T-helper 17 cell (primary cell): Measurements from ENCODE around the gene ZDHHC13. TPM values are rescaled to one million over a fixed set of nuclear protein-coding genes. Genes with fewer than 3 reads are reported as not detected.
A peak's percentile ranks its signal among the peaks of the same experiment; 100 is the strongest.

Experiments
- ATAC-seq: fragments of 150-1000 bp; cut with Tn5 transposase; 2 replicates; pipeline ENCODE4 v1.10.0; 2021; ENCODE audit warnings: mild to moderate bottlenecking, moderate library complexity
- DNase-seq, 3 donors: peaks; one replicate each; pipeline versions ENCODE4 v3.0.0 to v3.0.0-alpha.2; 2020 to 2021
- H3K9me3 ChIP-seq: one replicate; pipeline ENCODE4 v1.7.0; 2013; ENCODE audit warnings: low read length, mild to moderate bottlenecking; ENCODE audit not compliant: control insufficient read depth, poor library complexity, severe bottlenecking
- H3K27ac Mint-ChIP-seq: one replicate; pipeline ENCODE4 v1.8.0; 2022; ENCODE audit warnings: mild to moderate bottlenecking, moderate library complexity, mixed read lengths
- H3K27me3 Mint-ChIP-seq: one replicate; pipeline ENCODE4 v1.8.0; 2022; ENCODE audit warnings: mixed read lengths
- H3K36me3 Mint-ChIP-seq: one replicate; pipeline ENCODE4 v1.8.0; 2022; ENCODE audit warnings: low read depth, mixed read lengths
- H3K4me1 Mint-ChIP-seq: one replicate; pipeline ENCODE4 v1.8.0; 2022; ENCODE audit warnings: mild to moderate bottlenecking, mixed read lengths
- H3K4me3 Mint-ChIP-seq: one replicate; pipeline ENCODE4 v1.8.0; 2022; ENCODE audit warnings: mild to moderate bottlenecking, moderate library complexity, mixed read lengths
- total RNA-seq, 4 donors: library from RNA in 2 of 4; stranded (reverse) in 2 of 4; gene quantifications; one replicate each; pipeline ENCODE4 v1.2.3 and lab custom pipeline; 2022 to 2026

The ZDHHC13 gene
- total RNA-seq (10 to 100 TPM in 1 of 2 donors, 1 to 10 TPM in 1; 7.3 to 13.3 TPM), total RNA-seq (lab: John Stamatoyannopoulos, UW) (18.2 to 27.2 reads per million in 2 donors)

- Mint-ChIP-seq H3K27me3 (peaks cover under 1% of the 10 kb centered on the region), H3K27ac (peak within 1 kb of the TSS; percentile 72), H3K4me1 (peaks cover 33% of the 10 kb centered on the region), H3K36me3 (peaks cover 7% of the 10 kb centered on the region), H3K4me3 (peak within 1 kb of the TSS; percentile 95)
- H3K9me3 ChIP-seq, result no peaks in the 10 kb centered on the region
- DNase-seq (peak; percentile 84 to 90 (median 87)), ATAC-seq (peak; percentile 99)
These were observed at the start of gene ZDHHC13 for GRCh38 chr11:19116971-19117759. ZDHHC13 (plus strand) TSS chr11:19117168; CDS start chr11:19117250, 82 bp downstream.

- H3K27ac Mint-ChIP-seq, result no peak overlapping the region
- peaks cover 6% of the 10 kb centered on the region for H3K27me3 Mint-ChIP-seq
- peak; percentile 96 for ATAC-seq
- H3K4me3 Mint-ChIP-seq, result no peak overlapping the region
- peaks cover 5% of the 10 kb centered on the region for H3K9me3 ChIP-seq
- peaks cover 2% of the 10 kb centered on the region for H3K4me1 Mint-ChIP-seq
- peak in 2 of 3 donors; percentile 15 to 17 for DNase-seq
- H3K36me3 Mint-ChIP-seq, result peaks cover 2% of the 10 kb centered on the region
These were observed 45.7 kb upstream of the ZDHHC13 start for GRCh38 chr11:19071255-19071654.

DNA sequence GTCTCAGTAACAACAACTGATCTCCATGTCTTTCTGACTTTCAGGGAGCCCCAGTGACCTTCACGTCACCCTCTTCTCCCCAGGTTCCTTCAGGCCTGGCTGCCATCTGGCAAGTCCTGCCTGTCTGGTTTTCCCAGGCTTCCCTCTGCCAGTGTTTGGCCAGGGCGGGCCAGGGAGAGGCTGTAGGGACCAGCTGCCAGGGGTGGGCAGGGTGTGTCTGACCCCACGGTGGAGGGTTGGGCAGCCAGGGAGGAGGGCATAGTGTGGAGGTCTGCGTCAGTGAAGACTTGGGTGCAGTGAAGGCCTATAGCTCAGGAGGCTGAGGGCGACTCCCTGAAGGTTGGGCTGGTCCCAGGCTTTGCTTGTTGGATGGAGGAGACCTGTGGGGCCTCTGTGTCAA is 44.5 kb upstream of the ZDHHC13 start:
- peaks cover 6% of the 10 kb centered on the region for H3K4me1 Mint-ChIP-seq
- H3K36me3 Mint-ChIP-seq, result peaks cover 2% of the 10 kb centered on the region
- H3K9me3 ChIP-seq, result peaks cover 5% of the 10 kb centered on the region
- DNase-seq (no peak), ATAC-seq (no peak)
- H3K4me3 Mint-ChIP-seq, result no peak overlapping the region
- H3K27ac Mint-ChIP-seq, result no peak overlapping the region
- peaks cover 15% of the 10 kb centered on the region for H3K27me3 Mint-ChIP-seq

DNA sequence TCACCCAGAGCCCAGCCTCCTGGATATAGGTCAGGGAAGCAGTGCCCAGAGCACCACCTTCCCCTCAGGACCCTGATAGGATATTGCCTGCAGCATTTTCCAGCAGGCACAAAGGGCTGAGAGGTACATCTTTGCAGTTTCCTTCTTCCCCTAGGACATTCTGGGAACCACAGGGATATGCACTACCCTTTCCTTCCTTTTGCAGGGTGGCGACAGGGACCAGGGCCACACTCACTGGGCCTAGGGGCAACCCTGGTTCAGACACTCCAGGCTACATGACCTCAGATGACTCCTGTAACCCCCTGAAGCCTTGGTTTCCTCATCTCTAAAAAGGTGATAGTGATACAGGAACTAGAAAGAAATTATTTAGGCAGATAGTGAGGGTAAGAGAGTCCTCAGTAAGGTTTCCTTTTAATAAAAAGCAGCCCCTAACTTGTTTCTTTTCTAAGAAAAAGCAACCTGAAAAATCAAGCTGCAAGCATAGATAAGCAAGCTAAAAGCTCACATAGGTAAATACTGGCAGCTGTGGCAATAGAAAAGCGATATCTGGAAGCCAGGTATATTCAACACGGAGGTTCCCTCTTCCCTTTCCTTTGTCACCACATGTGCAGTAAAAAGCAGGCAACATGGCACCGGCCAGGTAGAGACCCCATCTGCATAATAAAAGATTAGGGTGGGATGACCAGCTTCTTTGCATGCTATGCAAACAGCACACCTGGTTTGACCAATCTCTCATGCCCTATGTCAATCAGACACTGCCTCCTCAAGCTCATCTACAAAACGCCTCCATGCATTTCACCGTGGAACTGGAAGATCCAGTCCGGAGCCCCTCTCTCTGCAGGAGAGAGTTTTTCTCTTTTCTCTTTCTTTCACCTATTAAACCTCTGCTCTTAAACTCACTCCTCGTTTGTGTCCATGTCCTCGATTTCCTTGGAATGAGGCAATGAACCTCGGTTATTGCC is 43.2 kb upstream of the ZDHHC13 start:
- Mint-ChIP-seq H3K4me3 (no peak overlapping the region), H3K36me3 (peaks cover 2% of the 10 kb centered on the region), H3K4me1 (peaks cover 6% of the 10 kb centered on the region), H3K27me3 (peaks cover 22% of the 10 kb centered on the region), H3K27ac (no peak overlapping the region)
- no peaks in the 10 kb centered on the region for H3K9me3 ChIP-seq
- DNase-seq, result no peak
- no peak for ATAC-seq

GRCh38 chr11:19075636-19076035 is 41.3 kb upstream of the ZDHHC13 start:
- Mint-ChIP-seq H3K36me3 (peaks cover 2% of the 10 kb centered on the region), H3K4me3 (no peak overlapping the region), H3K4me1 (peaks cover 6% of the 10 kb centered on the region), H3K27ac (no peak overlapping the region), H3K27me3 (peaks cover 28% of the 10 kb centered on the region)
- ATAC-seq (no peak), DNase-seq (no peak)
- H3K9me3 ChIP-seq, result no peaks in the 10 kb centered on the region

GRCh38 chr11:19076744-19077589 is 40.0 kb upstream of the ZDHHC13 start:
- H3K9me3 ChIP-seq, result no peaks in the 10 kb centered on the region
- Mint-ChIP-seq H3K27me3 (peaks cover 33% of the 10 kb centered on the region), H3K36me3 (peaks cover 2% of the 10 kb centered on the region), H3K4me3 (no peak overlapping the region), H3K4me1 (peaks cover 4% of the 10 kb centered on the region), H3K27ac (no peak overlapping the region)
- DNase-seq, result peak; percentile 18 to 57 (median 32)
- peak; percentile 85 for ATAC-seq

- Mint-ChIP-seq H3K27me3 (peaks cover 33% of the 10 kb centered on the region), H3K27ac (no peak overlapping the region), H3K36me3 (peaks cover 2% of the 10 kb centered on the region), H3K4me1 (peaks cover 4% of the 10 kb centered on the region), H3K4me3 (no peak overlapping the region)
- DNase-seq (no peak), ATAC-seq (no peak)
- no peaks in the 10 kb centered on the region for H3K9me3 ChIP-seq
These were observed 39.0 kb upstream of the ZDHHC13 start for GRCh38 chr11:19077965-19078364.

GRCh38 chr11:19079643-19080440 is 37.1 kb upstream of the ZDHHC13 start:
- Mint-ChIP-seq H3K4me3 (no peak overlapping the region), H3K4me1 (peaks cover 6% of the 10 kb centered on the region), H3K36me3 (no peaks in the 10 kb centered on the region), H3K27ac (no peak overlapping the region), H3K27me3 (peaks cover 27% of the 10 kb centered on the region)
- H3K9me3 ChIP-seq, result no peaks in the 10 kb centered on the region
- no peak for DNase-seq
- no peak for ATAC-seq

GRCh38 chr11:19080579-19080993 is 36.4 kb upstream of the ZDHHC13 start:
- peaks cover 6% of the 10 kb centered on the region for H3K4me1 Mint-ChIP-seq
- H3K27ac Mint-ChIP-seq, result no peak overlapping the region
- H3K4me3 Mint-ChIP-seq, result no peak overlapping the region
- H3K9me3 ChIP-seq, result no peaks in the 10 kb centered on the region
- H3K36me3 Mint-ChIP-seq, result no peaks in the 10 kb centered on the region
- peaks cover 27% of the 10 kb centered on the region for H3K27me3 Mint-ChIP-seq
- no peak for DNase-seq
- ATAC-seq, result no peak

DNA sequence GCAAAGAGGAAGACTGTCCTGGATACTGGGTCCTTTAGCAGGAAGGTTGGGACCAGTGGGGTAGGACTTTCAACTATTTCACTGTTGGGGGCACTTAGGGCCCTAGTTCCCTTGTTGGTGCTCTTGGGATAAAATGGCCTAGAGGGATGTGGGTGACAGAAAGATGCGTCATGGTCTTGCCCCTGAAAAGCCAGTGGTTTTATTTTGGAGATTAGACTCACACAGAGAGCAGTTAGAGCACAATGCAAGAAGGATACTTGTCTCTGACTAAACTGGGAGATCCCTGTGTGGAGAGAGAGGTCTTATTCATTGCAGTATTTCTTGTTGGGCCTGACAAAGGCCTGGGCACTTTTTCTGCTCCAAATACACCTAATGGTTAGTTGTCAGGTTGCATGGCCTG is 33.8 kb upstream of the ZDHHC13 start:
- H3K9me3 ChIP-seq, result no peaks in the 10 kb centered on the region
- H3K4me1 Mint-ChIP-seq, result peaks cover 2% of the 10 kb centered on the region
- no peaks in the 10 kb centered on the region for H3K36me3 Mint-ChIP-seq
- ATAC-seq (no peak), DNase-seq (no peak)
- H3K4me3 Mint-ChIP-seq, result no peak overlapping the region
- H3K27ac Mint-ChIP-seq, result no peak overlapping the region
- H3K27me3 Mint-ChIP-seq, result peaks cover 28% of the 10 kb centered on the region

GRCh38 chr11:19084661-19085315 is 32.2 kb upstream of the ZDHHC13 start:
- peaks cover 29% of the 10 kb centered on the region for H3K27me3 Mint-ChIP-seq
- no peaks in the 10 kb centered on the region for H3K9me3 ChIP-seq
- no peak for ATAC-seq
- no peak for DNase-seq
- no peaks in the 10 kb centered on the region for H3K36me3 Mint-ChIP-seq
- H3K27ac Mint-ChIP-seq, result no peak overlapping the region
- H3K4me3 Mint-ChIP-seq, result no peak overlapping the region
- peaks cover 2% of the 10 kb centered on the region for H3K4me1 Mint-ChIP-seq
